ENCODE results near the gene WDR33.

DNA sequence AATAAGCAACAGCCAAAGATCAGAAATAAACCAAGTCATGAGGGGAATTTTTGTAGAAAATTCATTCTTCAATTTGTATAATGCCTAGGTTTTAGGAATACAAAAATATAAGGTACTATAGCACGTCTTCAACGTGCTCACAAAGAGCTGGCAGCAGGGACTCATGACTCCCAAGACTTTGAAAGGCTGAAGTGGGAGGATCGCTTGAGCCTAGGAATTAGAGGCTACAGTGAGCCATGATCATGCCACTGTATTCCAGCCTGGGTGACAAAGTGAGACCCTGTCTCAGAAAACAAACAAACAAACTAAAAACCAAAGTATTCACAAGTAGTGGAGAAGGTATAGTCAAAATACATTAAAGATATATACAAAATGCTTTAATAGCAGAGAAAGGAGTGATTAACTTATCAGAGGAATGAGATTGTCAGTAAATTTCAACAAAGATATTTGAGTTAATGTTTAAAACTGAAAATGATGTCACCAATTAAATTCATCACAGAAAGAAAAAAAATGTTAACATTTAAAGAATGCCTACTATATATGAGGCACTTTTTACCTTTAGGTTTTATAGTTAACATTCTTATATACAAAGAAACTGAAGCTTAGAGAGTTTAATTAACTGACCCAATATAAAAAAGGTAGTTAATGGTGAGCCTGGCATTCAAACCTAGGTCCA, 3.2 kb downstream of the WDR33 start:
- no peak for TF ChIP-seq ZNF529 (tag by site-specific recombination; IDR thresholded peaks at IDR 0.05; ENCODE audit: insufficient replicate concordance)
- TF ChIP-seq ZNF214 (tag by site-specific recombination; IDR thresholded peaks at IDR 0.05; ENCODE audit: borderline replicate concordance), result no peak
- TF ChIP-seq ZNF274 (IDR thresholded peaks at IDR 0.05; ENCODE audit: low read length), result no peak
- no peak for TF ChIP-seq ZNF274 (tag by site-specific recombination; IDR thresholded peaks at IDR 0.05; ENCODE audit: borderline replicate concordance)
- TF ChIP-seq, protein P1, sequence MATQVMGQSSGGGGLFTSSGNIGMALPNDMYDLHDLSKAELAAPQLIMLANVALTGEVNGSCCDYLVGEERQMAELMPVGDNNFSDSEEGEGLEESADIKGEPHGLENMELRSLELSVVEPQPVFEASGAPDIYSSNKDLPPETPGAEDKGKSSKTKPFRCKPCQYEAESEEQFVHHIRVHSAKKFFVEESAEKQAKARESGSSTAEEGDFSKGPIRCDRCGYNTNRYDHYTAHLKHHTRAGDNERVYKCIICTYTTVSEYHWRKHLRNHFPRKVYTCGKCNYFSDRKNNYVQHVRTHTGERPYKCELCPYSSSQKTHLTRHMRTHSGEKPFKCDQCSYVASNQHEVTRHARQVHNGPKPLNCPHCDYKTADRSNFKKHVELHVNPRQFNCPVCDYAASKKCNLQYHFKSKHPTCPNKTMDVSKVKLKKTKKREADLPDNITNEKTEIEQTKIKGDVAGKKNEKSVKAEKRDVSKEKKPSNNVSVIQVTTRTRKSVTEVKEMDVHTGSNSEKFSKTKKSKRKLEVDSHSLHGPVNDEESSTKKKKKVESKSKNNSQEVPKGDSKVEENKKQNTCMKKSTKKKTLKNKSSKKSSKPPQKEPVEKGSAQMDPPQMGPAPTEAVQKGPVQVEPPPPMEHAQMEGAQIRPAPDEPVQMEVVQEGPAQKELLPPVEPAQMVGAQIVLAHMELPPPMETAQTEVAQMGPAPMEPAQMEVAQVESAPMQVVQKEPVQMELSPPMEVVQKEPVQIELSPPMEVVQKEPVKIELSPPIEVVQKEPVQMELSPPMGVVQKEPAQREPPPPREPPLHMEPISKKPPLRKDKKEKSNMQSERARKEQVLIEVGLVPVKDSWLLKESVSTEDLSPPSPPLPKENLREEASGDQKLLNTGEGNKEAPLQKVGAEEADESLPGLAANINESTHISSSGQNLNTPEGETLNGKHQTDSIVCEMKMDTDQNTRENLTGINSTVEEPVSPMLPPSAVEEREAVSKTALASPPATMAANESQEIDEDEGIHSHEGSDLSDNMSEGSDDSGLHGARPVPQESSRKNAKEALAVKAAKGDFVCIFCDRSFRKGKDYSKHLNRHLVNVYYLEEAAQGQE (tag by site-specific recombination; IDR thresholded peaks at IDR 0.05), result no peak
- TF ChIP-seq ZNF184 (tag by site-specific recombination; IDR thresholded peaks at IDR 0.05), result no peak

Data from HEK293 (cell line).